CD8-positive, alpha-beta memory T cell (primary cell): Measurements from ENCODE around the gene CACNA1D. TPM values are rescaled to one million over a fixed set of nuclear protein-coding genes. Genes with fewer than 3 reads are reported as not detected.

Source experiments
- CTCF ChIA-PET: fragments of 350-600 bp; sonication (Branson Sonifier 250); formaldehyde crosslinking; loops from one replicate; lab custom pipeline; 2021; ENCODE audit warnings: antibody characterized with exemption; lab: Charles Lee
- POLR2A ChIA-PET: fragments of 350-600 bp; sonication (Branson Sonifier 250); formaldehyde crosslinking; loops from one replicate; lab custom pipeline; 2021; ENCODE audit warnings: antibody characterized with exemption; lab: Charles Lee
- DNase-seq, 5 donors: peaks; one replicate each; pipeline versions ENCODE4 v3.0.0 to v3.0.0-alpha.2; 2020 to 2022; ENCODE audit warnings: mixed read lengths in 1 of 5
- H3K27ac ChIP-seq: one replicate; pipeline ENCODE4 v1.7.0; 2013; ENCODE audit warnings: low read depth, mild to moderate bottlenecking, low read length, moderate library complexity
- H3K27me3 ChIP-seq: 2 replicates; pipeline ENCODE4 v1.7.0; 2013; ENCODE audit warnings: low read length, mild to moderate bottlenecking; ENCODE audit not compliant: insufficient read depth, poor library complexity, severe bottlenecking
- H3K36me3 ChIP-seq: 2 replicates; pipeline ENCODE4 v1.7.0; 2013; ENCODE audit warnings: mild to moderate bottlenecking, low read length, moderate library complexity; ENCODE audit not compliant: insufficient read depth
- H3K4me1 ChIP-seq: 2 replicates; pipeline ENCODE4 v1.7.0; 2013; ENCODE audit warnings: mild to moderate bottlenecking, low read length, moderate library complexity; ENCODE audit not compliant: insufficient read depth
- H3K4me3 ChIP-seq: 2 replicates; pipeline ENCODE4 v1.7.0; 2013; ENCODE audit warnings: mild to moderate bottlenecking, low read length
- H3K9me3 ChIP-seq: 2 replicates; pipeline ENCODE4 v1.7.0; 2013; ENCODE audit warnings: mild to moderate bottlenecking, low read length
- H3K27ac Mint-ChIP-seq, 8 donors: one replicate each; pipeline ENCODE4 v1.8.0; 2020 to 2021; ENCODE audit warnings: mixed read lengths in 8 of 8, mild to moderate bottlenecking in 6 of 8, inconsistent platforms in 3 of 8, moderate library complexity in 3 of 8
- H3K27me3 Mint-ChIP-seq, 2 donors: one replicate each; pipeline ENCODE4 v1.8.0; 2020 to 2021; ENCODE audit warnings: mixed read lengths in 2 of 2, mild to moderate bottlenecking in 1 of 2, moderate library complexity in 1 of 2
- H3K36me3 Mint-ChIP-seq, 3 donors: one replicate each; pipeline ENCODE4 v1.8.0; 2020 to 2021; ENCODE audit warnings: mixed read lengths in 3 of 3, inconsistent platforms in 1 of 3, mild to moderate bottlenecking in 1 of 3
- H3K4me1 Mint-ChIP-seq, 3 donors: one replicate each; pipeline ENCODE4 v1.8.0; 2020 to 2021; ENCODE audit warnings: mixed read lengths in 3 of 3, inconsistent platforms in 1 of 3, mild to moderate bottlenecking in 1 of 3
- H3K4me3 Mint-ChIP-seq, 7 donors: one replicate each; pipeline ENCODE4 v1.8.0; 2020 to 2021; ENCODE audit warnings: mixed read lengths in 7 of 7, mild to moderate bottlenecking in 6 of 7, moderate library complexity in 4 of 7, inconsistent platforms in 2 of 7
- H3K9me3 Mint-ChIP-seq, 5 donors: one replicate each; pipeline ENCODE4 v1.8.0; 2020 to 2022; ENCODE audit warnings: mixed read lengths in 5 of 5, mild to moderate bottlenecking in 3 of 5, moderate library complexity in 2 of 5, inconsistent platforms in 1 of 5
- polyA plus RNA-seq: library from polyadenylated mRNA; unstranded; fragments of 300-500 nt; fragmentation: Illumina TruSeq; gene quantifications from one replicate; pipeline ENCODE4 v1.2.3, GENCODE V29; 2021
- total RNA-seq, 2 experiments: library from RNA; stranded (reverse); gene quantifications; one replicate each; pipeline ENCODE4 v1.2.3, GENCODE V29; 2021

CACNA1D gene
- total and polyA plus RNA-seq, 3 experiments from 2014 or later: 0.02 to 0.78 (median 0.26) TPM

GRCh38 chr3:53800041-53800906 is 305.9 kb downstream of the CACNA1D start:
- Histone ChIP-seq H3K27ac (no peak overlapping the region), H3K4me3 (no peak overlapping the region), H3K9me3 (no peaks in the 10 kb centered on the region), H3K4me1 (no peaks in the 10 kb centered on the region), H3K27me3 (no peaks in the 10 kb centered on the region), H3K36me3 (no peaks in the 10 kb centered on the region)
- no peak overlapping the region for H3K4me3 Mint-ChIP-seq
- no peak overlapping the region for H3K27ac Mint-ChIP-seq
- ChIA-PET POLR2A (no interaction called here), CTCF (interaction anchor here (0.6 kb wide), 1 partner anchor 309 kb away, joined by 3 read pairs; no protein-coding TSS in a partner anchor)
- H3K9me3 Mint-ChIP-seq: no peaks in the 10 kb centered on the region
- H3K27me3 Mint-ChIP-seq: peaks cover 1 to 8% of the 10 kb centered on the region in 2 donors
- H3K36me3 Mint-ChIP-seq: no peaks in the 10 kb centered on the region
- no peaks in the 10 kb centered on the region for H3K4me1 Mint-ChIP-seq
- no peak for DNase-seq

GRCh38 chr3:53801319-53801718 is 306.9 kb downstream of the CACNA1D start:
- Mint-ChIP-seq H3K4me1 (no peaks in the 10 kb centered on the region), H3K36me3 (no peaks in the 10 kb centered on the region), H3K27me3 (peaks cover 1 to 9% of the 10 kb centered on the region in 2 donors), H3K4me3 (no peak overlapping the region), H3K9me3 (no peaks in the 10 kb centered on the region), H3K27ac (no peak overlapping the region)
- CTCF ChIA-PET: no interaction called here
- no peak for DNase-seq
- no peak overlapping the region for H3K4me3 ChIP-seq
- H3K27ac ChIP-seq: no peak overlapping the region
- POLR2A ChIA-PET: no interaction called here
- H3K27me3 ChIP-seq: no peaks in the 10 kb centered on the region
- no peaks in the 10 kb centered on the region for H3K36me3 ChIP-seq
- H3K4me1 ChIP-seq: no peaks in the 10 kb centered on the region
- H3K9me3 ChIP-seq: no peaks in the 10 kb centered on the region

GRCh38 chr3:53802256-53802880 is 308.0 kb downstream of the CACNA1D start:
- H3K4me3 ChIP-seq: no peak overlapping the region
- H3K4me1 ChIP-seq: no peaks in the 10 kb centered on the region
- ChIA-PET CTCF (no interaction called here), POLR2A (no interaction called here)
- Mint-ChIP-seq H3K9me3 (no peaks in the 10 kb centered on the region), H3K27me3 (peaks cover 3 to 16% of the 10 kb centered on the region in 2 donors), H3K36me3 (no peaks in the 10 kb centered on the region), H3K4me3 (no peak overlapping the region), H3K27ac (no peak overlapping the region), H3K4me1 (no peaks in the 10 kb centered on the region)
- no peaks in the 10 kb centered on the region for H3K36me3 ChIP-seq
- H3K9me3 ChIP-seq: no peaks in the 10 kb centered on the region
- H3K27ac ChIP-seq: no peak overlapping the region
- DNase-seq: no peak
- H3K27me3 ChIP-seq: no peaks in the 10 kb centered on the region

- Mint-ChIP-seq H3K36me3 (no peaks in the 10 kb centered on the region), H3K4me1 (no peaks in the 10 kb centered on the region), H3K4me3 (no peak overlapping the region), H3K27ac (no peak overlapping the region), H3K27me3 (peaks cover 3 to 21% of the 10 kb centered on the region in 2 donors), H3K9me3 (no peaks in the 10 kb centered on the region)
- CTCF ChIA-PET: no interaction called here
- H3K4me3 ChIP-seq: no peak overlapping the region
- H3K27ac ChIP-seq: no peak overlapping the region
- POLR2A ChIA-PET: no interaction called here
- H3K4me1 ChIP-seq: no peaks in the 10 kb centered on the region
- no peak for DNase-seq
- H3K36me3 ChIP-seq: no peaks in the 10 kb centered on the region
- no peaks in the 10 kb centered on the region for H3K9me3 ChIP-seq
- H3K27me3 ChIP-seq: no peaks in the 10 kb centered on the region
Observed at GRCh38 chr3:53803124-53803815, 308.9 kb downstream of the CACNA1D start.

- no peak for DNase-seq
- Histone ChIP-seq H3K9me3 (no peaks in the 10 kb centered on the region), H3K4me3 (no peak overlapping the region), H3K36me3 (no peaks in the 10 kb centered on the region), H3K27me3 (no peaks in the 10 kb centered on the region), H3K27ac (no peak overlapping the region), H3K4me1 (no peaks in the 10 kb centered on the region)
- Mint-ChIP-seq H3K4me3 (no peak overlapping the region), H3K36me3 (no peaks in the 10 kb centered on the region), H3K4me1 (no peaks in the 10 kb centered on the region), H3K9me3 (no peaks in the 10 kb centered on the region), H3K27me3 (peaks cover 3 to 26% of the 10 kb centered on the region in 2 donors), H3K27ac (no peak overlapping the region)
- ChIA-PET CTCF (no interaction called here), POLR2A (no interaction called here)
Observed at GRCh38 chr3:53803816-53804695, 309.6 kb downstream of the CACNA1D start.

GRCh38 chr3:53804697-53805462 is 310.5 kb downstream of the CACNA1D start:
- no peak overlapping the region for H3K27ac Mint-ChIP-seq
- no peaks in the 10 kb centered on the region for H3K4me1 ChIP-seq
- no peaks in the 10 kb centered on the region for H3K4me1 Mint-ChIP-seq
- no peak overlapping the region for H3K4me3 ChIP-seq
- no peaks in the 10 kb centered on the region for H3K27me3 ChIP-seq
- H3K9me3 Mint-ChIP-seq: no peaks in the 10 kb centered on the region
- ChIA-PET POLR2A (no interaction called here), CTCF (no interaction called here)
- H3K36me3 Mint-ChIP-seq: no peaks in the 10 kb centered on the region
- no peaks in the 10 kb centered on the region for H3K9me3 ChIP-seq
- no peak for DNase-seq
- no peak overlapping the region for H3K4me3 Mint-ChIP-seq
- H3K27ac ChIP-seq: no peak overlapping the region
- no peaks in the 10 kb centered on the region for H3K36me3 ChIP-seq
- peaks cover 3 to 26% of the 10 kb centered on the region in 2 donors for H3K27me3 Mint-ChIP-seq

GRCh38 chr3:53805463-53806159 is 311.2 kb downstream of the CACNA1D start:
- Mint-ChIP-seq H3K27me3 (peaks cover 3 to 22% of the 10 kb centered on the region in 2 donors), H3K36me3 (no peaks in the 10 kb centered on the region), H3K4me1 (no peaks in the 10 kb centered on the region), H3K27ac (no peak overlapping the region), H3K9me3 (no peaks in the 10 kb centered on the region), H3K4me3 (no peak overlapping the region)
- ChIA-PET CTCF (no interaction called here), POLR2A (no interaction called here)
- no peaks in the 10 kb centered on the region for H3K4me1 ChIP-seq
- DNase-seq: no peak
- no peaks in the 10 kb centered on the region for H3K36me3 ChIP-seq
- no peaks in the 10 kb centered on the region for H3K9me3 ChIP-seq
- H3K27me3 ChIP-seq: no peaks in the 10 kb centered on the region
- H3K4me3 ChIP-seq: no peak overlapping the region
- no peak overlapping the region for H3K27ac ChIP-seq
